ENCODE data around the gene ASS1.
A peak's percentile ranks its signal among the peaks of the same experiment; 100 is the strongest.

Gene ASS1

DNA sequence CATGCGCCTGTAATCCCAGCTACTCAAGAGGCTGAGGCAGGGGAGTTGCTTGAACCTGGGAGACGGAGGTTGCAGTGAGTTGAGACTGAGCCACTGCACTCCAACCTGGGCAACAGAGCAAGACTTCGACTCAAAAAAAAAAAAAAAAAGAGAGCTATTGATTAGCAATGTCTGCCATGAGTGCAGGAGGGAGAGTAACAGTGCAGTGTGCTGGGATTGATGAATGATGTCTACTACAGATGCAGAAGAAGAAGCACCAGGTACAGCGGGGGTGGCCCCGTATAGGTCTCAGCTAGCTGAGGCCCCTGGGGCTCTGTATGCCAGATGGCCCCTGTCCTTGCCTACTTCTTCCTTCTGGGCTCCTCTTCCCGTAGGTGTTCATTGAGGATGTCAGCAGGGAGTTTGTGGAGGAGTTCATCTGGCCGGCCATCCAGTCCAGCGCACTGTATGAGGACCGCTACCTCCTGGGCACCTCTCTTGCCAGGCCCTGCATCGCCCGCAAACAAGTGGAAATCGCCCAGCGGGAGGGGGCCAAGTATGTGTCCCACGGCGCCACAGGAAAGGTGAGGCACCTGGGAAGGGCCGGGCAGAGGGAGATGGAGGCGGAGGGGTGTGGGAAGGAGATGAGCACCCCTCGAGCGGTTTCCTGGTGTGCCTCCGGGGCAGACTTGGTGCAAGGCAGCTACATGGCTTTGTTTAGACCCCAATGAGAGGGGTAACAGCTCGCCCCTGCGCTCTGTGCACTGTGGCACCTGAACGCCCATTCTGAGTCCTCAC lies 13.5 kb downstream of the ASS1 start:
- DNase-seq, result no peak

DNA sequence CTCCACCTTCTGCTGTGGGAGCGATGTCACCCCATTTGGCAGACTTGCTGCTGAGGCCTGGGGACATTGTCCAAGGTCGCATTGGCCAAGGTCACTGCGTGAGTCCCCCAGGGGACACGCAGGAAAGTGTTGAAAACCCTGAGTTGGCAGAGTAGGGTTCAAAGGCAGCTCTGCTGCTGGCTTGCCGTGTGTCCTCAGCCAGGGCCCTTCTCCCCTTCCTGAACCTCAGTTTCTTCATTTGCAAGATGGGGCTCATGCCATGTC lies 14.0 kb downstream of the ASS1 start:
- no peak for DNase-seq

DNA sequence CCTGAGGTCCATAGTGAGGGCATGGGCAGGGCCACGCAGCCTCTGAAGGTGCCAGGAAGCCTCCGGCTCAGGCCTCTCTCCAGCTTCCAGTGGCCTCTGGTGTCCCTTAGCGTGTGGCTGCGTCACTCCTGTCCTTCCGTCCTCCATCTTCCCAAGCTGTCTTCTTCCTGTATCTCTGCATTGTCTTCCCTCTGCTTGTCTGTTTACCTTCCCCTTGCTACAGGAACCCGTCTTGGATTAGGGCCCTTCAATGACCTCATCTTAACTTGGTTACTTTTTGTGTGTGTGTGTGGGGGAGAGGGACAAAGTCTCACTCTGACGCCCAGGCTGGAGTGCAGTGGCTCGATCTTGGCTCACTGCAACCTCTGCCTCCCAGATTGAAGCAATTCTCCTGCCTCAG lies 14.4 kb downstream of the ASS1 start:
- no peak for DNase-seq

DNA sequence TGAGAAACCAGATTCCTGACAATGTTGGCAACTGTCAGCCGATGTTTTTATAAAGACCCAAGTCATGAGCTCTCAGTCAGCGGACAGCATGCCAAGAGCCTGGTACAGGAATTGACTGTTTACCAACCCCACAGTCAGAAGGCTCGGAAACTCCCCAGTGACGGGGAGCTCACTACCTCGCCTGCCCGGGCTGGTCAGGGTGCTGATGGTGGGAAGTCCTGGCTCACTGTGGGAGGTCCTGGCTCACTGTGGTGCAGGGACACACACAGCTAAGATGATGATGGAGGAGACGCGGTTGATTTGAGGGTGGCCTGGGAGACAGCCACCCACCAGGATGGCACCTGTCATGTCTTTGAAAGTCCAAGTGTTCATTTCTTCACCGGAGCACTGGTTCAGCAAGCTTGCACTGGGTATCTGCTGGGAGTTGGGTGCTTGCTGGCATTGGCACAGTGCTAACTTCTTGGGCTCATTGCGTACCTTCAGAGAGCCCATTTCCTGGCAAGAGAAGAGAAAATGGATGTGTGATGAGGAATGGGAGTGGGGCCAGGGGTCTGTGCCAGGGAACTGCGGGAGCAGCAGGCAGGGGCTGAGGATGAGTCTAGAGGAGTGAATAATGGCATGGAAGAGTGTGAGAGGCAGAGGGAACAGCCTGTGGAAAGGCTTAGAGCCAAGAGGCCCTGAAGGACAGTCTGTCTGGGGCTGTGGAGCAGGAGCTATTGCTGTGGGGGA lies 15.3 kb downstream of the ASS1 start:
- no peak for DNase-seq

DNA sequence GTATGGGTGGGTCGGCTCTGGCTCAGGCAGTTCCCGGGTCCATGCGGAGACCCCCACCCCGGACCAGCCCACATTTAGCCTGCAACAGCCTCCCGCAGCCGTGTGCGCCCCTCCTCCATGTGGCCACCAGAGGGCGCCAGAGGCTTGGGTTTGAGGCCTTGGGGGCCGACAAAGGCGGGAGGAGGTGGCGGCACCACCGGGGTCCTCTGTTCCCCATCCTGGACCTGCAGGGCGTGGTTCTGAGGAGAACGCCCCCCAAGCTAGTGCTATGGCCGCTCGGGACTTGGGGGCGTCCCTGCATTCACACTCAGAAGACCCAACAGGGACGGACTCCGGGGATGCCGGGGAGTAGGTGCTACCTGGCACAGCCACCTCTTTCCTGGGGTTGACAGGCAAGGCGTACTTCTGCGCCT lies 16.5 kb downstream of the ASS1 start:
- DNase-seq, result peak; percentile 66

DNA sequence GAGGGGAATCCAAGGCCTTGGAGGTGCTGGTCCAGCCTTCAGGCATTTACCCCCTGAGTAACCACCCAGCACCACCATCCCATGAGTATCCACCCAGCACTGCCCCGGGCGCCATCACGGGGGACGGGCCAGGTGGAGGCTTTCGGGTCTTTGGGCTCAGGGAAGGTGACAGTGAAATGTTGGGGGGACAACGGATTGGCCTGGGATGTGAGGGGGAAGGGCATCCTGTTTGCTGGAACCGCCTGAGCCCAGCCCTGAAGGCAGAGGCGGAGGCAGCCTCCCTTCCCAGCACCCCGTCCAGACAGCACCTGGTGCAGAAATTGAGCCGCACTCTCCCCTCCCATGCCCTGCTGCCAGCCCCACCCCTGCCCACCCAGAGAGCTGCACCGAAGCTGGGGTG lies 17.0 kb downstream of the ASS1 start:
- DNase-seq, result no peak

DNA sequence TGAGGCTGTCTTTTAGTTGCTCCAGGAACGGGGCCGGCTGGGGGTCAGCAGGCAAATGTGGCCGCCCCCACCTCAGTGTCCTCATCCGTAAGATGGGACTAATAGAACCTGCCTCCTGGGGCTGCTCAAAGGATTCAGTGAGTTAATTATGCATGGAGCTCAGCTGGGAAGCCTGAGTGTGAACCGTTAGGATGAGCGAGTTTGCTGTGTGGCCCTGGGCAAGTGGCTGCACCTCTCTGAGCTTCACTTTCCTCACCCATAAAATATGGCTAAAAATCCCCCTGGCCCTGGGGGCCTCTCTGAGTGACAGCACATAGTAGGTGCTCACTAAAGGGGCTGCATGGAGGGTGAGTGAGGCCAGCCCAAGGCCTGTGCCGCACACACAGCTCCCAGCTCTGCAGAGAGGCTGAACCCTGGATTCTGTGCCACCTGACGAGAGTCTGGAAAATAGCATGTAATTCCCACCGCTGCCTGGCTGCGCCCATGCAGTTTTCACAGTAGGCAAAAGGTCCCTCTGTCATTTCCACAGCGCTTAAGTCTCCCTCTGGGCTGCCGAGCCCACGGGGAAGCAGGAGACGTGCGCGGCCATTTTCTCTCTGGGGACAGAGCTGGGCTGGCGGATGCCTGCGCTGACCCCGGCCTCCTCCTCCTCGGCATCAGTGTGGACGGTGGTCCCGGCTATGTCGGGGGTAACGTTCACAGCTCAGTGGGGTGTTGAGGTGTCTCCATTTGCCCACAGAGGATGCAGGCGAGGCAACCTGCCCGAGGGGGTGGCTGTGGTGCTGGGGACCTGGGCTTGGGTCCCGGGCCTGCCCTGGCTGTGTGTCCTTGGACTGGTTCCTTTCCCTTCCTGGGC lies 18.2 kb downstream of the ASS1 start:
- DNase-seq, result peak; percentile 20

DNA sequence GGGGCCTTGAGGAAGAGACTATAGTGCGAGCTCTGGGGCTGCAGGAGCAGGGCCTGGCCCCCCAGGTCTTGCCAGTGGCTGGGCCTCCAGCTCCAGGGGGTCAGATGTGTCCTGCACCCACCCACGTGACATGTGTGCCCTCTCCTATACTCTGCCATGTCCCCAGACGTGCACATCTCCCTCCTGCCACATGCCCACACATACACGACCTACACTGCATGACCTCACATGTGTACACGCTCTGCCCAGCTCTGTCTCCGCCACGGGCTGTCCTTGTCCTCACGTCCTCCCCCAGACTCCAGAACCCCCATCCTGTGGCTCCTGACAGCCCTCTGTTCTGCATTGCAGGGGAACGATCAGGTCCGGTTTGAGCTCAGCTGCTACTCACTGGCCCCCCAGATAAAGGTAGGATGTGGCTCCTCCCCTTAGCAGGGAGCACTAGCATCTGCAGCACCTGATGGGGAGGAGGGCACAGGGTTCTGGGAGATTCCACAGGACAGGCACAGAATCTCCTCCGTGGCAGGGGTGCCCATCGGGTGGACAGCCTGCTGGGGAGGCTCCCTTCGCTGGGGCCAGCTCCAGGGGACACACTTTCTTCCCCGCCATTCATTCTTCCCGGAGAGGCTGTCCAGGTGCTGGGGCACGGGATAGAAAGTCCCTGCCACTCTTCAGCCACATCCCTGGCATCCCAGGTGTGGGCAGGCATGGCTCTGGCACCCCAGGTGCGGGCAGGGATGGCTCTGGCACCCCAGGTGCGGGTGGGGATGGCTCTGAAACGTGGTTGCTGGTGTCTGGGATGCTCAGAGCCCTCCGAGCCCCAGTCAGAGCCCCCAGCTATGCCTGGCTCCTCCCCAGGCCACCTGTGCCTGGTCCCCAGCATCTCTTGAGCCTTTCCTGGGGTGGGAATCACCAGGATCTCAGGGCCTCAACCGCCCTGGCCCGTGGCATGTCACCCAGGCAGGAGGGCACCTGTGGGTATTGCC lies 19.3 kb downstream of the ASS1 start:
- no peak for DNase-seq

DNA sequence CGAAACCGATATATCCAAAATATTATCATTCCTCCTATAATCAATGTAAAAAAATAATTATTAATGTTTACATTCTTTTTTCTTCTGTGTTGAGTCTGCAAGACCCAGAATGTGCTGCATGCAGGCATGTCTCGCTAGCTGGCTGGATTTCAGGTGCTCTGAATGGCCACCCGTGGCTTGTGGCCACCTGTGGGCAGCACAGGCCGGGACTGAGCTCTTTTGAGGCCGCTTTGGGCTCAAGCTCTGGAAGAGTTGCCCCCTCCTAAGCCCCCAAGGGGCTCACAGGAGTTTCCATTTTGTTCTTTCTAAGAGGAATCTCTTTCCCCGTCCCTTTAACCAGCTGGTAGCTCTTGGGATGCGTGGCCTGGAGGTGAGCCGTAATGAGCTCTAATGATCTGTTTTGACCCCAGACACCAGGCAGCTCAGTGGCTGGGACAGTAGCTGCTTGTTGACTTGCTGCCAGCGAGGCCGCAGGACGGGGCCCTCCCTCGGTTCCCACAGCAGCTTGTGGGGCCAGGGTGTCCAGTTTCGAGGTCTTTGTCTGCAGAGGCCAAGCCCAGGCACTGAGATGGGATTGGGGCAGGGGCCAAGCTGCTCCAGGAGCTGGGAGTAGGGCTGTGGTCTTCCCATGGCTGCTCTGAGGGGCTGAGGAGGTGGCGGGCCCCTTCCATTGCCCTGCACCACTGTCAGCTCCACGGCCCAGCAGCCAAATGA lies 20.8 kb downstream of the ASS1 start:
- DNase-seq, result no peak

DNA sequence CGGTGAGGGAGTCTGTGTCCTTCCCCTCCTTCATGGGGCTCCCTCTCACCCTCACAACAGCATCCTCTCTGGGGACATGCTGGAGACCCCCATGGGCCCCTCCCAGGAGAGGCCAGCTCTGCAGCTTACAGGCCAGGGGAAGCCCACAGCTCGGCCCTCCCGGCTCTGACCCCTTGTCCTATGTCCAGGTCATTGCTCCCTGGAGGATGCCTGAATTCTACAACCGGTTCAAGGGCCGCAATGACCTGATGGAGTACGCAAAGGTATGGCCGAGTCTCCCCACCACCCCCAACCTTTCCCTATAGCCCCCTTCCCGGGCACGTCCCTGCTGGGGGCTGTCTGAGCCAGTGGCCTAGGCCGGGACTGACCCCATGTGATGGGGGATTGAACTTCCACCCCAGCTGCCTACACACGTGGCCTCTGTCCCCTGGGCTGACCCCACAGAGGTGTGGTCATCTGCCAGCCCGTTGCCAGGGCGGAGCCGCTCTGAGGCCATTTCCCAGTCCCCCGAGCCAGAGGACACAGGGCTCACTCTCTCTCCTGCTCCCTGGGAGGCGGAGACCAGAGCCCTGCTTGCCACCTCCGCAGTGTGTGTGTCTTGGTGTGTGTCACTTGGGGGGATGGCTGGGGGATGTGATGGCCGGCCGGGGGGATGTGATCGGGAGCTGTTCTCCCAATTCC lies 21.9 kb downstream of the ASS1 start:
- no peak for DNase-seq

DNA sequence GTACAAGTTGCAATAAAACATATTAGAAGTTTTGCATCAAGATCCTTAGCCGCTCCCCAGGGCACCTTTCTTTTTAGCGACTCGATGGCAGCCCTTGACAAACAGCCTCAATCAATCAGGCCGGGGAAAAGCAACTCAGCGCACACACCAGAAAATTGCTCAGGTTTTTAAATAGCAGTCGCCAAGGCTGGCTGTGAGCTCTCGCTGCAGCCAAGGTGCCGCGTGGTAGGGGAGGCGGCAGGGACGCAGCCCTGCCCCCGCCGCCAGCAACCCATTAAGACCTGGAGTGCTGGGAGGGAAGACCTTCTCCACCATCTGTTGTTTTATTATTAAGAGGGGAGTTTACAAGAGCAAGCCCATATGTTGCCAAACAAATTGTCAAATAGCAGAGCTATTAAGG lies 22.6 kb downstream of the ASS1 start:
- DNase-seq, result no peak

DNA sequence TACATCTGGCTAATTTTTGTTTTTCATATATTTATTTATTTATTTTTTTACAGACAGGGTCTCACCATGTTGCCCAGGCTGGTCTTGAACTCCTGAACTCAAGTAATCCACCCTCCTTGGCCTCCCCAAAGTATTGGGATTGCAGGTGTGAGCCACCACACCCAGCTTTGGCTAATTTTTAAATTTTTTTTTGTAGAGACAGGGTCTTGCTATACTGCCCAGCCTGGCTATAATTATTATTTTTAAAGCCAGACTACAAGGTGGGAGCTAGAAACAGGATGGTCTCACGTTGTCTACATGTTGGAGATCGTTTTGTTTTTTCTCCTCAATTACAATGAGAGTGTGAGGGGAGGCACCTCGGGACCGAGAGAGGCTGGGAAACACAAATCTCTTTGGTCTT lies 23.8 kb downstream of the ASS1 start:
- DNase-seq, result no peak

DNA sequence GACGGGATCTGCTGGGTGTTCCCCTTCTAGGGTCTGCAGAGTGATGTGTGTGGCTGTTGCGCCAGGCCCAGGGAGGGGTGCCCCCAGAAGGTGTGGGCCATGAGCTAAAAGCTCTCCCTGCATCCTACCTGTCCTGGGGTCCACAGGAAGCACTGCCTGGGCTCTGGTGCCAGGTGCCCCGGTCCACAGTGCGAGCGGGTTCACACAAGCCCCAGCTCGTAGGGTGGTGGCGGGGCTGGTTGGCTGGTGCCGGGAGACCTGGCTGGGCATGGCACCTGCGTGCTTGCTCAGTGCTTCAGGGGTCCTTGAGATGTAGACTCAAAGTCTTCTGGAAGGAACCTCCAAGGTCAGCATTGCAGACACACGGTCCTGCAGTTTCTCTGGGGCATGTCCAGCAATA lies 25.5 kb downstream of the ASS1 start:
- no peak for DNase-seq

DNA sequence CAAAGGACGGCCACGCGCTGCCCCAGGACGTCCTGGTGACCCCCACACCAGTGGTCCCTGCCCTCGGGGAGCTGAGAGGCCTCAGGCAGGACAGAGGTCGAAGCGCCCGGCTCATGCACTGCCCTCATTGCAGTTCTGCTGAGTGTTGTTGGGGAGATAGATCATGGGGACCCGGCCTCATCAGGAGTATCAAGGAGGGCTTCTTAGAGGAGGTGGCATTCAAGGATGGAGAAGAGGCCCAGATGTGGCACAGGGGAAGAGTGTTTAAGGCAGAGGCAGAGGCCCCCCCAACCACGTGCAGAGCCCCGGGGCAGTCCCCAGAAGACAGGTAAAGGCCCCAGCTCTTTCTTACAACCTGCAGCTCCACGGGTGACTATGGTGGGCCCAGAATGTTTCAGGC lies 26.2 kb downstream of the ASS1 start:
- DNase-seq, result no peak

DNA sequence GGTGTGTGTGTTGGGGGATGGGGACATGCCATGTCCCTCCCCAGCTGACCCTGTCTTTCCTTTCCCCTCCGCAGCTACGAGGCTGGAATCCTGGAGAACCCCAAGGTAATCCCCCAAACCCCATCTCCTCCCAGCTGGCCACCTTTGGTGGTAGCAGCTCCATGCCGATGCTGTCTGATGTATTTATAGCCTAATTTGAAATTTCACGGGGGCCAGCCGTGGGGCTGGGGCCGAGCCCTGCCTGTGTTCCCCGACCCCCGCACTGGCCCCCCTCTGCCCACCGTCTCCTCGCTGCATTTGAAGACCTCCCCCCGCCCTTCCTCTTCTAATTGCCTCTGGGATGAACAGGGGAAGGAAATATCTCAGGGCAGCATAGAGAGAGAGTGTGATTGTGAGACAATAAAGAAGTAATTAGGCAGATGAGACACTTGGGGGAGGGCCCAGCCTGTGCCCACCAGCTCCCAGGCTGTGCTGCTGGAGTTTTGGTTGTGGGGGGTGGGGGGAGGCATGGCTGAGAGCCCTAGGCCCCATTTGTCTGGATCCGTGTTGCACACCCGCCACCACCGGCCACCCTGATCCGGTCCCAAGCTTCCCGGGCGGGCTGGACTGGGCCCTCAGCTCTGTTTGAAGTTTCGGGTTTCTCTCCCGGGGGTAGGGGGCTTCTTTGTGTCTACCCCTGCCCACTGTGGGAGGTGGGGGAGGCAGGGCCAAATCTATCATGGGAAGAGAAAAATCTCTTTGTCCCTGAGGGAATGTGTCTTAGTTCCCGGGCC lies 26.8 kb downstream of the ASS1 start:
- DNase-seq, result no peak

DNA sequence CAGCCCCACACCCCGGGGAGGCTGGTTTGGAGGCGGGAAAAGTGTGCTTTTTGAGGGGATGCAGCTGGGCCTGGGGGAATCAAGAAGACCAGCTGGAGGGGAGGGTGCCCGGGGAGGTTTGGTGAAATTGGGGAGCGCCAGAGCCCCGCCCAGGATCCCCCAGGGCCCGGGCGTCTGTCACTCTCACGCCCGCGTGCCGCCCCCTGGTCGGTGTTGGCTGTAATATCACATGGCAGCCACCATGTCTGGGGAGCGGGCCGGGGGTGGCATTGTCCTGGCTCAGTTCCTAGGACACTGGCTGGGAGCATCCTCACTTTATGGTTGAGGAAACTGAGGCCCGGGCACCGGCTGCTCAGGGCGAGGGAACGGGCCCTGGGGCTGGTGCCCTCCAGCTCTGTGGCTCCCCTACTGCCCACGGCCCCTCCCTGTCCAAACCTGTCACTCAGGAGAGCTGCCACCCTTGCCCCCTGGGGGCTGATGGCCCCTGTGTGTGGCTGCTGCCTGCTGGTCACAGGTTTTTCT lies 27.5 kb downstream of the ASS1 start:
- DNase-seq, result no peak

DNA sequence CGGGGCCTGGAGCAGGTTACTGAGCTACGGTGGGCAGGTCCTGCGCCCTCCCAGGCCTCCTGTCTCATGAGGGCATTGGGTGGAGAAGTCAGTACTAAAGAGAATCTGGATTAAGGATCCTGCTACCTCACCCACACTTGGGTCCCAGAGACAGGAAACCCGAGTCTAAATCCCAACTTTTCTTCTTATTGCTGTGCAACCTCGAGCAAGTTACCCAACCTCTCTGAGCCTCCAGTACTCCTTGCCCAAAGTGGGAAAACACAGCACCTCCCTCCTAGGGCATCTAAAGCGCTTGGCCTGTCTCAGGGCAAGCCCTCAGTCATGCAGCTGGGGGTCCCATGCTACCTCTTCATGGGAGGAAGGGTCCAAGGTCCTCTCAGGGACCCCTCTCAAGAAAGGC lies 28.2 kb downstream of the ASS1 start:
- no peak for DNase-seq

DNA sequence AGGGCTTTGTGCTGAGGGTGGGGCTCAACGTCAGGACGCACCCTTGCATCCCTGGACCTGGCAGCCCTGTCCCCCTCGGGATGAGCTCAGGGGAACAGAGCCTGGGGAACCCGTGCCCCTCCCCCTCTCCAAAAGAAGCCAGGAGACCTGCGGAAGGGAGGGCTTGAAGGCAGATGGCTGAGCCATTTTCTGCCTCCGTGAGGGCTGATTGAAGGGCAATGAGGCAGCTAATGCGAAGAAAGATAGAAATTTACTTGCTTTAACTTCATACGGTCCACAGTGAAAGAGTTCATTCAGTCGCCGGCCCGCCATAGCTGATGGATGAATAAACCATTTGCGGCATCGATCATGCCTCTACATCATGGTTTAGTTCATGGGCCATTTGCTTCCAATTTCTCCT lies 28.8 kb downstream of the ASS1 start:
- no peak for DNase-seq

DNA sequence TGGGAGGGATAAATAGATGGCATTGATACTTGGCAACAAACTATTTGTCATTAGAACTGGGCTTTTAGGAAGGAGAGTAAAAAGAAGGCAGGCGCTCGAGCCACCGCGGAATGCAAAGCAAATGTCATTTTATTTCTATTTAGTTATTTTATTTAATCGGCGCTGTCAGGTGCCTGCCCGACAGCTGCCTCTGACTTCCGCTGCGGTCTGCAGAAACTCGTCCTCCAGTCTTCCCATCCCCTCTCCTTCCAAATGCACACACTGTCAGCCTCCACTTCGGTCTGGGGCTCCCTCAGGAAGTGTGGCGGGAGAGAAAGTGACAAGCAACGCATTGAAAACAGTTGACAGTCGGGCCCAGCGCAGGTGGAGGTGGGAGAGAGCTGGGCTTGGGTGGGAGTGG lies 29.3 kb downstream of the ASS1 start:
- no peak for DNase-seq

DNA sequence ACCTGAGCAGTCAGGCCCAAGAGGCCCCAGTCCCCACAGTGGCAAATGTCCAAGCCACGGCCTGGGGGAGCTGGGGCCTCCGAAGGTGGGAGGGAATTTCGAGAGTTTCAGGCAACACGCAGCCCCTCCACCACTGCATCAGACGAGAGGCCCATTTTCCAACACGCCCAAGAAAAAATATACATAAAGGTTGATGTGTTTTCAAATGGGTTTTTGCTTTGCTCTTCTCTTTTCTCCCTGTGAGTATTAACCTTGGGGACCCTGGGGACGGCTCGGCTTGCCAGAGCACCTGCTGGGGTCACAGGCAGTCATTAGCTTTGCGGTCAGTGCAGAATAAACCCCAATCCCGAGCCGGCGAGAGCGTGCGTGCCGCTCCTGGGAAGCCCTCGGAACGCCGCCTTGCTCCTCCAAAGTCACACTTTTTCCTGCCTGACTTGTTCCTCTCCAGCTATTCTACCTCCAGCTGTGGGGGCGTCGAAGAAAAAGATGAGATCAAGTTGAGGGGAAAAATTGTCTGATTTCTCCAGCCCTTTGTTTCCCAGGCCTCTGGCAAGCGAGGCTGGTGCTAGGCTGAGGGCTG lies 31.5 kb downstream of the ASS1 start:
- DNase-seq, result no peak

All from DMS53 (cell line).